ENCODE data around the gene CHRNA10. TPM values are rescaled to one million over a fixed set of nuclear protein-coding genes. Genes with fewer than 3 reads are reported as not detected.
"Not testable (repeated sequence)": the region's sequence is repeated elsewhere in the genome, so short reads cannot be mapped to it uniquely, and the experiment has no call there.

The CHRNA10 gene
- total and polyA plus RNA-seq, 11 donors = 0.30 to 0.80 (median 0.47) TPM; not detected in 1

DNA sequence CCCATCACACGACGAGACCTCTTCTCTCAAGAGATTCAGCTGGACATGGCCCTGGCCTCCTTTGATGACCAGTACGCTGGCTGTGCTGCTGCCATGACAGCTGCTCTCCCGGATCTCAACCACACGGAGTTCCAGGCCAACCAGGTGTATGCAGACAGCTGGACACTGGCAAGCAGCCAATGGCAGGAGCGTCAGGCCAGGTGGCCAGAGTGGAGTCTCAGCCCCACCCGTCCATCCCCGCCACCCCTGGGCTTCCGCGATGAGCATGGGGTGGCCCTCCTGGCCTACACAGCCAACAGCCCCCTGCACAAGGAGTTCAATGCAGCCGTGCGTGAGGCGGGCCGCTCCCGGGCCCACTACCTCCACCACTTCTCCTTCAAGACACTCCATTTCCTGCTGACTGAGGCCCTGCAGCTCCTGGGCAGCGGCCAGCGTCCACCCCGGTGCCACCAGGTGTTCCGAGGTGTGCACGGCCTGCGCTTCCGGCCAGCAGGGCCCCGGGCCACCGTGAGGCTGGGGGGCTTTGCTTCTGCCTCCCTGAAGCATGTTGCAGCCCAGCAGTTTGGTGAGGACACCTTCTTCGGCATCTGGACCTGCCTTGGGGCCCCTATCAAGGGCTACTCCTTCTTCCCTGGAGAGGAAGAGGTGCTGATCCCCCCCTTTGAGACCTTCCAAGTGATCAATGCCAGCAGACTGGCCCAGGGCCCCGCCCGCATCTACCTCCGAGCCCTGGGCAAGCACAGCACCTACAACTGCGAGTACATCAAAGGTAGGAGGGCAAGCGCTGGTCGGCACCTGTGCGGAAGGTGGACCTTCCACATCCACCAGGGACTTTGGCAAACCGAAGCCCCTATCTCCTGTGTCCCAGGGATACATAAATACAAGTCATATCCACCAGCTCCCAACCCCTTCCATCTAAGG is 11.3 kb downstream of the CHRNA10 start:
- H3K27ac ChIP-seq = no peak overlapping the region
- no peak for ATAC-seq
- no peak for TF ChIP-seq POLR2A (IDR thresholded peaks at IDR 0.05)
- TF ChIP-seq, protein P1, sequence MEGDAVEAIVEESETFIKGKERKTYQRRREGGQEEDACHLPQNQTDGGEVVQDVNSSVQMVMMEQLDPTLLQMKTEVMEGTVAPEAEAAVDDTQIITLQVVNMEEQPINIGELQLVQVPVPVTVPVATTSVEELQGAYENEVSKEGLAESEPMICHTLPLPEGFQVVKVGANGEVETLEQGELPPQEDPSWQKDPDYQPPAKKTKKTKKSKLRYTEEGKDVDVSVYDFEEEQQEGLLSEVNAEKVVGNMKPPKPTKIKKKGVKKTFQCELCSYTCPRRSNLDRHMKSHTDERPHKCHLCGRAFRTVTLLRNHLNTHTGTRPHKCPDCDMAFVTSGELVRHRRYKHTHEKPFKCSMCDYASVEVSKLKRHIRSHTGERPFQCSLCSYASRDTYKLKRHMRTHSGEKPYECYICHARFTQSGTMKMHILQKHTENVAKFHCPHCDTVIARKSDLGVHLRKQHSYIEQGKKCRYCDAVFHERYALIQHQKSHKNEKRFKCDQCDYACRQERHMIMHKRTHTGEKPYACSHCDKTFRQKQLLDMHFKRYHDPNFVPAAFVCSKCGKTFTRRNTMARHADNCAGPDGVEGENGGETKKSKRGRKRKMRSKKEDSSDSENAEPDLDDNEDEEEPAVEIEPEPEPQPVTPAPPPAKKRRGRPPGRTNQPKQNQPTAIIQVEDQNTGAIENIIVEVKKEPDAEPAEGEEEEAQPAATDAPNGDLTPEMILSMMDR (IDR thresholded peaks at IDR 0.05) = no peak
- peaks cover 0 to 8% (median 0%) of the 10 kb centered on the region in 9 donors for H3K36me3 ChIP-seq
- intact Hi-C loops (cut with DNase I) = no loop called here
- no peaks in the 10 kb centered on the region for H3K27me3 ChIP-seq
- 91 to 93% (median 92%) methylated on average over 26 to 33 of the region's 33 CpGs for WGBS, 4 donors
- H3K9me3 ChIP-seq = no peaks in the 10 kb centered on the region
- H3K4me3 ChIP-seq = no peak overlapping the region
- H3K4me1 ChIP-seq = no peaks in the 10 kb centered on the region
- no peak for DNase-seq

DNA sequence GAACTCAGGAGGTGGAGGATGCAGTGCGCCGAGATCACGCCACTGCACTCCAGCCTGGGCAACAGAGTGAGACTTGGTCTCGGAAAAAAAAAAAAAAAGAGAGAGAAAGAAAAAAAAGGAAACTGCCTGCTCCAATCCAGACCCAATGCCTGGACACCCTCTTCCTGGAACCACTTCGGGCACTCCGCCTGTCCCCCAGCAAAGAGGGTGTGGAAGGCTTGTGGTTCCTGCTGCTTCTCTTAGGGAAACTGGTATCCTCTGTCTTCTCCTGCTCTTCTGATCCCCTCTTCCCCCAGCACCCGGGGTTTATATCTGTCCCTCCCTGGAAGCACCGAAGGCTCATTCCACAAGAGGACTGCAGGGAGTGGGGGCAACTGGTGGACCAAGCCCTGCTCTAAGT is 12.9 kb downstream of the CHRNA10 start:
- ATAC-seq = no peak
- no peaks in the 10 kb centered on the region for H3K36me3 ChIP-seq
- DNase-seq = no peak
- no peak overlapping the region for H3K27ac ChIP-seq
- 86 to 93% (median 89%) methylated on average over 8 of the region's 8 CpGs for WGBS, 4 donors
- H3K4me1 ChIP-seq = no peaks in the 10 kb centered on the region
- no peaks in the 10 kb centered on the region for H3K27me3 ChIP-seq
- TF ChIP-seq, protein P1 (IDR thresholded peaks at IDR 0.05) = no peak
- no peak for TF ChIP-seq POLR2A (IDR thresholded peaks at IDR 0.05)
- intact Hi-C loops (cut with DNase I) = no loop called here
- no peak overlapping the region for H3K4me3 ChIP-seq
- no peaks in the 10 kb centered on the region for H3K9me3 ChIP-seq

DNA sequence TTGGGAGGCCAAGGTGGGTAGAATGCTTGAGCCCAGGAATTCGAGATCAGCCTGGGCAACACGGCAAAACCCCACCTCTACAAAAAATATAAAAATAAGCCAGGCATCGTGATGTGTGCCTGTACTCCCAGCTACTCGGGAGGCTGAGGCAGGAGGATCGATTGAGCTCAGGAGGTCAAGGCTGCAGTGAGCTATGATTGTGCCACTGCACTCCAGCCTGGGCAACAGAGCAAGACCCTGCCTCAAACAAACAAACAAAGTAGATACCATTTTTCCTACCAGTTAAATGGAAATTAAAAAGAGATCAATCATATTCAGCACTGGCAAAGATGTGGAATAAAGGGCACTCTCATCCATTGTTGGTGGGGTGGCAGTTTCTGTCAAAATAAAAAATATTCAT is 13.9 kb downstream of the CHRNA10 start:
- ATAC-seq; H3K9me3 ChIP-seq; H3K36me3 ChIP-seq; intact Hi-C loops (cut with DNase I); H3K27ac ChIP-seq; H3K27me3 ChIP-seq; H3K4me1 ChIP-seq; DNase-seq; H3K4me3 ChIP-seq: not testable (repeated sequence)
- 73 to 88% (median 82%) methylated on average over 5 of the region's 5 CpGs for WGBS, 4 donors

DNA sequence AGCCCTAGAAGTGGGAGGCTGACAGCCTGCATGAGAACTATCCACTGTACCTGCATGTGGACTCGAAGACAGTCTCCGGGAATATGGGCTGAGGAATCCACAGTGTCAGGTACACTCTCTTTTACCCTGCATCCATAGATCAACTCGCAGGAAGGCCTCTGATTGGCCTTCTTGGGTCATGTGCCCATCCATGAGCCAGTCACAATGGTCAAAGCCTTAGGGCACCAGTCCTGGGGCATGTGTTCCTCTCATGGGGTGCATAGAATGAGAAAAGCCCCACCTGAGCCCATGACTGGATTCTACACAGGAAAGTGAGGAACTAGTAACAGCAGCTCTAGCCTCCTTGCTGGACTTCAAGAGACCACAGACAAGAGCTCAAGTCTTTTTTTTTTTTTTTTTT is 15.6 kb downstream of the CHRNA10 start:
- Histone ChIP-seq H3K27me3 (no peaks in the 10 kb centered on the region), H3K9me3 (no peaks in the 10 kb centered on the region), H3K36me3 (no peaks in the 10 kb centered on the region), H3K4me1 (no peaks in the 10 kb centered on the region), H3K4me3 (no peak overlapping the region), H3K27ac (no peak overlapping the region)
- intact Hi-C loops (cut with DNase I) = no loop called here
- ATAC-seq = no peak
- no peak for DNase-seq
- WGBS, 4 donors = 90 to 96% (median 94%) methylated on average over 3 of the region's 3 CpGs
- TF ChIP-seq POLR2A (IDR thresholded peaks at IDR 0.05) = no peak
- TF ChIP-seq, protein P1 (IDR thresholded peaks at IDR 0.05) = no peak

DNA sequence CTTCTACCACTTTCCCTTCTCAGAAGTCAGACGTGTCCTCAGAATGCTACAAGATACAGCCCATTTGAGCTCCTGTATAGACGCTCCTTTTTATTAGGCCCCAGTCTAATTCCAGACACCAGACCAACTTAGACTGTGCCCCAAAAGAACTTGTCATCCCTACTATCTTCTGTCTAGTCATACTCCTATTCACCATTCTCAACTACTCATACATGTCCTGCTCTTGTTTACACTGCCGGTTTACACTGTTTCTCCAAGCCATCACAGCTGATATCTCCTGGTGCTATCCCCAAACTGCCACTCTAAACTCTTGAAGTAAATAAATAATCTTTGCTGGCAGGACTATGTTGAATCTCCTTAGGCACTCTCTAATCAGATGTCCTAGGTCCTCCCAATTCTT is 18.7 kb downstream of the CHRNA10 start:
- DNase-seq; ATAC-seq; H3K4me1 ChIP-seq; intact Hi-C loops (cut with DNase I); H3K36me3 ChIP-seq; H3K4me3 ChIP-seq; H3K9me3 ChIP-seq; H3K27me3 ChIP-seq; H3K27ac ChIP-seq: not testable (repeated sequence)
- WGBS, 4 donors = 48 to 94% (median 87%) methylated on average over 2 to 3 of the region's 3 CpGs

DNA sequence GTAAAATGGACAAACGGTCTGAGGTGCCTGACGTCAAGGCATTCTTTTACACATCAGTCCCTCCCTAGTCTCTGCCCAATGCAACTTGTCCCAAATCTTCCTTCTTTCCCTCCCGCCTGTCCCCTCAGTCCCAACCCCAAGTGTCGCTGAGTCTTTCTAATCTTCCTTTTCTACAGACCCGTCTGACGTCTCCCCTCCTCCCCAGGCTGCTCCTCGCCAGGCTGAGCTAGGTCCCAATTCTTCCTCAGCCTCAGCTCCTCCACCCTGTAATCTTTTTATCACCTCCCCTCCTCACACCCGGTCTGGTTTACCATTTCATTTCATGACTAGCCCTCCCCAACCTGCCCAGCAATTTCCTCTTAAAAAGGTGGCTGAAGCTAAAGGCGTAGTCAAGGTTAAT is 21.8 kb downstream of the CHRNA10 start:
- H3K27ac ChIP-seq; DNase-seq; ATAC-seq; H3K4me3 ChIP-seq; H3K9me3 ChIP-seq; H3K27me3 ChIP-seq; H3K36me3 ChIP-seq; intact Hi-C loops (cut with DNase I): not testable (repeated sequence)
- 36 to 56% (median 49%) methylated on average over 9 of the region's 9 CpGs for WGBS, 4 donors
- peaks cover 0 to 14% (median 3%) of the 10 kb centered on the region in 12 donors for H3K4me1 ChIP-seq

DNA sequence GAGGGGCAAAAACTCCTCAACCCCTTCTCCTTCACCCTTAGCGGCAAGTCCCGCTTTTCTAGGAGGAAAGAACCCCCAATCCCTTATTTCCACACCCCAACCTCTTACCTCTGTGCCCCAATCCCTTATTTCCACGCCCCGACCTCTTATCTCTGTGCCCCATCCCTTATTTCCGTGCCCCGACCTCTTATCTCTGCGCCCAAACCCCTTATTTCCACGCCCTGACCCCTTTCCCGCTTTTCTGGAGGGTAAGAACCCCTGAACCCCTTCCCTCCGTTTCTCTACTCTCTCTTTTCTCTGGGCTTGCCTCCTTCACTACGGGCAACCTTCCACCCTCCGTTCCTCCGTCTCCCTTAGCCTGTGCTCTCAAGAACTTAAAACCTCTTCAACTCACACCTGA is 22.3 kb downstream of the CHRNA10 start:
- 84 to 90% (median 85%) methylated on average over 13 of the region's 13 CpGs for WGBS, 4 donors
- ATAC-seq; H3K4me3 ChIP-seq; H3K9me3 ChIP-seq; H3K36me3 ChIP-seq; H3K27ac ChIP-seq; DNase-seq; intact Hi-C loops (cut with DNase I); H3K27me3 ChIP-seq: not testable (repeated sequence)
- peaks cover 0 to 18% (median 7%) of the 10 kb centered on the region in 12 donors for H3K4me1 ChIP-seq
